Upper lobe of left lung (tissue), 4 donors: Measurements from ENCODE around the gene GPALPP1.

ENCODE experiments used
- CTCF ChIP-seq, 6 experiments: fragments of 450-650 bp in 4 of 6; fragments of 200-600 bp in 2 of 6; sonication (generic) in 2 of 6; IDR thresholded peaks; one replicate each; pipeline ENCODE4 v1.5.1; 2016 to 2019; ENCODE audit warnings: antibody characterized with exemption in 6 of 6
- POLR2A ChIP-seq, 4 donors: fragments of 450-650 bp; IDR thresholded peaks; one replicate each; pipeline ENCODE4 v1.5.1; 2016 to 2017; ENCODE audit warnings: antibody characterized with exemption in 4 of 4, mild to moderate bottlenecking in 2 of 4

- TF ChIP-seq CTCF (IDR thresholded peaks at IDR 0.05): no peak
- no peak for TF ChIP-seq POLR2A (IDR thresholded peaks at IDR 0.05)
These were observed 88.7 kb downstream of the GPALPP1 start for GRCh38 chr13:45078003-45078402.
